A549 treated with CORT108297 at 1 μM for 4 hours (cell line): Measurements from ENCODE around the gene PRSS16. TPM values are rescaled to one million over a fixed set of nuclear protein-coding genes. Genes with fewer than 3 reads are reported as not detected.

ENCODE experiments used
- total RNA-seq: library from RNA; stranded (reverse); fragments of 200-300 nt; extraction: Qiagen RNA extraction; gene quantifications from 5 replicates; pipeline ENCODE4 v1.2.3, GENCODE V29; 2022

The PRSS16 gene
- 3.0 to 3.6 TPM (median 3.2 TPM) in 5 replicates for total RNA-seq

GRCh38 chr6:27247133-27247836 is at the start of gene PRSS16:
Gene PRSS16, plus strand, starts transcription at chr6:27247701. Its CDS starts 37 bp downstream, at chr6:27247738.

Other genes starting within 250 kb of the PRSS16 start
- gene POM121L2, start 64.6 kb downstream of the PRSS16 start, total RNA-seq: 0.02 to 0.04 TPM in 2 of 5 replicates, not detected in the others
- gene ZNF391, start 141.1 kb downstream of the PRSS16 start, total RNA-seq: 0.23 to 0.30 TPM (median 0.26 TPM) in 5 replicates
- 2.4 to 3.5 TPM (median 2.5 TPM) in 5 replicates for gene ZNF184, start 225.4 kb downstream of the PRSS16 start, total RNA-seq